Pancreas (tissue), 10 donors: ENCODE measurements around the gene SLC5A8. TPM values are rescaled to one million over a fixed set of nuclear protein-coding genes. Genes with fewer than 3 reads are reported as not detected.
"Not testable (repeated sequence)": the region's sequence is repeated elsewhere in the genome, so short reads cannot be mapped to it uniquely, and the experiment has no call there.

ENCODE experiments used
- ATAC-seq, 4 donors: fragments of 200-7000 bp; cut with Tn5 transposase; one replicate each; pipeline versions ENCODE4 v1.8.0 to v1.9.1; 2020; ENCODE audit warnings: mild to moderate bottlenecking in 4 of 4, moderate library complexity in 4 of 4
- DNase-seq, 6 donors: peaks; one replicate each; pipeline ENCODE4 v3.0.0-alpha.2; 2020
- FAIRE-seq: peaks from 2 replicates; lab custom pipeline; 2012; peaks lifted over from hg19 to GRCh38; lab: Jason Lieb, UNC
- H3K27ac ChIP-seq, 4 donors: fragments of 200-600 bp; sonication (generic); 1 replicate in 3 of 4; 2 replicates in 1 of 4; pipeline versions ENCODE4 v1.5.0 to v1.8.0; 2020
- H3K27me3 ChIP-seq, 4 donors: fragments of 200-600 bp; one replicate each; pipeline ENCODE4 v1.8.0; 2021
- H3K36me3 ChIP-seq, 3 donors: fragments of 200-600 bp; sonication (generic) in 1 of 3; one replicate each; pipeline versions ENCODE4 v1.5.0 to v1.8.0; 2020 to 2021
- H3K4me1 ChIP-seq, 3 donors: fragments of 200-600 bp; one replicate each; pipeline ENCODE4 v1.8.0; 2021
- H3K4me3 ChIP-seq, 4 donors: fragments of 200-600 bp; sonication (generic) in 2 of 4; one replicate each; pipeline versions ENCODE4 v1.5.0 to v1.8.0; 2020 to 2021
- H3K9me3 ChIP-seq, 4 donors: fragments of 200-600 bp; one replicate each; pipeline ENCODE4 v1.8.0; 2021
- CTCF ChIP-seq, 4 donors: fragments of 200-600 bp; sonication (generic) in 3 of 4; IDR thresholded peaks; one replicate each; pipeline versions ENCODE4 v1.5.0 to v1.8.0; 2021; ENCODE audit warnings: antibody characterized with exemption in 4 of 4
- WGBS, 2 donors: extraction: QIAGEN DNeasy Blood & Tissue Kit; methylation state at CpG; one replicate each; pipeline ENCODE4 v1.1.7; 2013; 5-methylcytosine and 5-hydroxymethylcytosine counted together
- intact Hi-C, 3 donors: fragments of 100-400 bp; cut with DNase I; formaldehyde crosslinking; loops; one replicate each; pipeline versions ENCODE4 v1.11.1 to v1.14.2; 2022
- polyA plus RNA-seq, 2 donors: library from polyadenylated mRNA; stranded (reverse); fragments of 200-250 nt; gene quantifications; one replicate each; pipeline ENCODE4 v1.2.3, GENCODE V29; 2013
- total RNA-seq, 6 donors: library from RNA; stranded (reverse); fragmentation: NEBNext Ultra II Directional in 4 of 6; extraction: Animal tissue kit (Norgen Biotek cat#: 25700) in 4 of 6; gene quantifications; one replicate each; pipeline versions ENCODE4 v1.2.1 to v1.2.4, GENCODE V29; 2021 to 2023
- donor health status: healthy with polysubstance abuse.
- donor health status: DM: no; HTN: no; CAD: no; lungs with moderate emphysema.
- donor health status: DM: no; HTN: no; CAD: no.
- donor health status: control.
- donor health status: control.
- donor health status: Bipolar disorder and iron deficiency.
- donor health status: DM: yes; HTN: yes; CAD: no.
- donor health status: DM: no; HTN: no; CAD: no.
- donor health status: DM: no; HTN: no; CAD: no.
- donor health status: DM: yes; HTN: yes; CAD: no.

The SLC5A8 gene
- total and polyA plus RNA-seq, 8 donors, result 0.06 to 0.09 (median 0.07) TPM; not detected in 5

- H3K4me3 ChIP-seq, result no peak overlapping the region
- no peaks in the 10 kb centered on the region for H3K4me1 ChIP-seq
- H3K9me3 ChIP-seq, result no peaks in the 10 kb centered on the region
- no peak overlapping the region for H3K27ac ChIP-seq
- intact Hi-C loops, result no loop called here
- no peak for ATAC-seq
- no peaks in the 10 kb centered on the region for H3K27me3 ChIP-seq
- WGBS, 2 donors, result 43 to 44% methylated on average over 4 of the region's 4 CpGs
- FAIRE-seq, result no peak
- no peaks in the 10 kb centered on the region for H3K36me3 ChIP-seq
- DNase-seq, result no peak
- no peak for TF ChIP-seq CTCF (IDR thresholded peaks at IDR 0.05)
Measured at GRCh38 chr12:101165319-101165718, 44.7 kb downstream of the SLC5A8 start.

- H3K9me3 ChIP-seq, H3K4me1 ChIP-seq, DNase-seq, H3K36me3 ChIP-seq, intact Hi-C loops, H3K27me3 ChIP-seq, H3K4me3 ChIP-seq, FAIRE-seq, H3K27ac ChIP-seq, ATAC-seq: not testable (repeated sequence)
- 80 to 81% methylated on average over 35 of the region's 35 CpGs for WGBS, 2 donors
Measured at GRCh38 chr12:101145777-101146431, 64.1 kb downstream of the SLC5A8 start.

- WGBS, 2 donors, result 80 to 87% methylated on average over 6 of the region's 6 CpGs
- intact Hi-C loops, result no loop called here
- no peak for FAIRE-seq
- Histone ChIP-seq H3K27me3 (no peaks in the 10 kb centered on the region), H3K27ac (no peak overlapping the region), H3K9me3 (no peaks in the 10 kb centered on the region), H3K4me3 (no peak overlapping the region), H3K4me1 (no peaks in the 10 kb centered on the region), H3K36me3 (no peaks in the 10 kb centered on the region)
- no peak for ATAC-seq
- DNase-seq, result no peak
- TF ChIP-seq CTCF (IDR thresholded peaks at IDR 0.05), result no peak
Measured at GRCh38 chr12:101127521-101128219, 82.4 kb downstream of the SLC5A8 start.

GRCh38 chr12:101117842-101118241, 92.2 kb downstream of the SLC5A8 start:
- intact Hi-C loops, result no loop called here
- no peaks in the 10 kb centered on the region for H3K27me3 ChIP-seq
- H3K4me3 ChIP-seq, result no peak overlapping the region
- H3K36me3 ChIP-seq, result no peaks in the 10 kb centered on the region
- H3K9me3 ChIP-seq, result no peaks in the 10 kb centered on the region
- no peak for TF ChIP-seq CTCF (IDR thresholded peaks at IDR 0.05)
- H3K27ac ChIP-seq, result no peak overlapping the region
- H3K4me1 ChIP-seq, result no peaks in the 10 kb centered on the region
- WGBS, 2 donors, result 70 to 90% methylated on average over 2 of the region's 2 CpGs
- ATAC-seq (no peak), DNase-seq (peak in 1 of 6 donors; percentile 9), FAIRE-seq (no peak)

GRCh38 chr12:101116911-101117310, 93.1 kb downstream of the SLC5A8 start:
- DNase-seq (no peak), FAIRE-seq (no peak), ATAC-seq (no peak)
- no peaks in the 10 kb centered on the region for H3K9me3 ChIP-seq
- TF ChIP-seq CTCF (IDR thresholded peaks at IDR 0.05), result no peak
- no peaks in the 10 kb centered on the region for H3K36me3 ChIP-seq
- intact Hi-C loops, result no loop called here
- WGBS, 2 donors, result 77 to 81% methylated on average over 4 of the region's 4 CpGs
- no peaks in the 10 kb centered on the region for H3K4me1 ChIP-seq
- H3K27ac ChIP-seq, result no peak overlapping the region
- no peak overlapping the region for H3K4me3 ChIP-seq
- H3K27me3 ChIP-seq, result no peaks in the 10 kb centered on the region
